ENCODE results near the gene CNOT2.

Gene CNOT2

GRCh38 chr12:70400124-70400523, 156.9 kb downstream of the CNOT2 start:
- TF ChIP-seq CTCF (conservative IDR thresholded peaks at IDR 0.05; ENCODE audit: low read length): no peak
- no peak for DNase-seq (ENCODE audit: low read depth)
- no peak overlapping the region for H3K4me3 ChIP-seq (ENCODE audit: low read length)

DNA sequence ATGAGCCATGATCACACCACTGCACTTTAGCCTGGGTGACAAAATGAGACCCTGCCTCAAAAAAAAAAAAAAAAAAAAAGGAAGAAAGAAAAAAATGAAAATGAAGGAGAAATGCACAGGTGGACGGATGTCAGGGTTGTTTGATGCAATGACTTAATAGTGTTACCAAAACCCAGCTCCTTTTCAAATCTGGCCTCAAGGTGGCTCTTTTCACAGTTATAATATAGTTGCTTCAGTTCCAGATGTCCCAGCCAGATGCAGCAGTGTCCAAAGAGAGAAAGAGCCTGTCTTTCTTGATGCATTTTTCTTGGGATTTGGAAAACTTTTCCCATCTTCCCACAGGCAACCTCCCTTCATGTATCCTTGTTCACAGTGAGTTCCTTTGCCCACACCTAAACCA, 159.4 kb downstream of the CNOT2 start:
- peak; percentile 4 for DNase-seq (ENCODE audit: low read depth)
- TF ChIP-seq CTCF (conservative IDR thresholded peaks at IDR 0.05; ENCODE audit: low read length): peak; percentile 15; the same call in 1 of the 2 replicates
- no peak overlapping the region for H3K4me3 ChIP-seq (ENCODE audit: low read length)

DNA sequence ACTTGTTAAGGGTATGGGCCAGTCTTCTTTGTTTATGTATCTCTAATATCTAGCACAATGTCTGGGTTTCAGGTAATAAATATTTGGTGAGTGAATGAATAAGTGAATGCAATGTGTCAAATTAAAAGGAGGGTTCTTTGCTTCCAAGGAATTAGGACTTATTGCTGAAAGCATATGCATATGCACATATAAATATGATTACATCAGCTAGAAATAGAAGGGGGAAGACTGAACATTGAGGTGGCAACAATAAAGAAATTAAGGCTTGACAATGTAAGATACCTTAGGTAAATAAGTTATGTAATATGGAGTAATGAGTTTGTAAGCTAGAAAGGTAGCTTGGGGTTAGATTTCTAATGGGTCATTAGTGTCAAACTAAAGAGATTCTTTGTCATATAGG, 160.6 kb downstream of the CNOT2 start:
- no peak for DNase-seq (ENCODE audit: low read depth)
- H3K4me3 ChIP-seq (ENCODE audit: low read length): no peak overlapping the region
- TF ChIP-seq CTCF (conservative IDR thresholded peaks at IDR 0.05; ENCODE audit: low read length): no peak

Measured in AG10803 (cell line).